Osteoblast (primary cell): ENCODE results near the gene KCNC1. TPM values are rescaled to one million over a fixed set of nuclear protein-coding genes. Genes with fewer than 3 reads are reported as not detected.

Source experiments
- DNase-seq: peaks from one replicate; pipeline ENCODE4 v3.0.0; 2011; ENCODE audit warnings: low spot score, mixed read lengths; ENCODE audit not compliant: insufficient read length; ENCODE audit errors: missing footprints
- H2AFZ ChIP-seq: 2 replicates; pipeline ENCODE4 v1.6.0; 2011; ENCODE audit warnings: mild to moderate bottlenecking, low read length
- H3K27ac ChIP-seq: 2 replicates; pipeline ENCODE4 v1.5.1; 2011; ENCODE audit warnings: mild to moderate bottlenecking, low read depth, low read length, moderate library complexity
- H3K27me3 ChIP-seq: 2 replicates; pipeline ENCODE4 v1.6.0; 2012; ENCODE audit warnings: mild to moderate bottlenecking, control low read depth, inconsistent platforms, low read length, moderate library complexity; ENCODE audit not compliant: insufficient read depth
- H3K36me3 ChIP-seq: 2 replicates; pipeline ENCODE4 v1.5.1; 2011; ENCODE audit warnings: mild to moderate bottlenecking, low read length, control low read depth, moderate library complexity; ENCODE audit not compliant: insufficient read depth
- H3K4me1 ChIP-seq: 2 replicates; pipeline ENCODE4 v1.5.1; 2011; ENCODE audit warnings: mild to moderate bottlenecking, low read length, control low read depth, moderate library complexity; ENCODE audit not compliant: insufficient read depth
- H3K4me2 ChIP-seq: 2 replicates; pipeline ENCODE4 v1.6.0; 2011; ENCODE audit warnings: mild to moderate bottlenecking, low read length; ENCODE audit not compliant: insufficient read depth
- H3K4me3 ChIP-seq: fragments of 200-600 bp; sonication (generic); 3 replicates; pipeline ENCODE4 v1.5.1; 2012; ENCODE audit warnings: mild to moderate bottlenecking, low read length, inconsistent platforms; ENCODE audit not compliant: insufficient read depth
- H3K79me2 ChIP-seq: 2 replicates; pipeline ENCODE4 v1.6.0; 2012; ENCODE audit warnings: mild to moderate bottlenecking, low read length, control low read depth, inconsistent platforms; ENCODE audit not compliant: insufficient read depth
- H3K9me3 ChIP-seq: 2 replicates; pipeline ENCODE4 v1.5.1; 2011; ENCODE audit warnings: low read depth, low read length, control low read depth
- H4K20me1 ChIP-seq: 2 replicates; pipeline ENCODE4 v1.6.0; 2012; ENCODE audit warnings: mild to moderate bottlenecking, low read length, control low read depth; ENCODE audit not compliant: insufficient read depth
- total RNA-seq: library from RNA; depleted of rRNA; stranded (reverse); fragments of >200 nt; gene quantifications from 2 replicates; pipeline ENCODE4 v1.2.3, GENCODE V29; 2012
- TF ChIP-seq, protein P1 (sequence below): IDR thresholded peaks from 2 replicates; pipeline ENCODE4 v1.5.1; 2011; ENCODE audit warnings: mild to moderate bottlenecking, low read depth, low read length, moderate library complexity; ENCODE audit errors: extremely low read depth

The KCNC1 gene
- total RNA-seq, 1 donor = under 0.01 TPM

DNA sequence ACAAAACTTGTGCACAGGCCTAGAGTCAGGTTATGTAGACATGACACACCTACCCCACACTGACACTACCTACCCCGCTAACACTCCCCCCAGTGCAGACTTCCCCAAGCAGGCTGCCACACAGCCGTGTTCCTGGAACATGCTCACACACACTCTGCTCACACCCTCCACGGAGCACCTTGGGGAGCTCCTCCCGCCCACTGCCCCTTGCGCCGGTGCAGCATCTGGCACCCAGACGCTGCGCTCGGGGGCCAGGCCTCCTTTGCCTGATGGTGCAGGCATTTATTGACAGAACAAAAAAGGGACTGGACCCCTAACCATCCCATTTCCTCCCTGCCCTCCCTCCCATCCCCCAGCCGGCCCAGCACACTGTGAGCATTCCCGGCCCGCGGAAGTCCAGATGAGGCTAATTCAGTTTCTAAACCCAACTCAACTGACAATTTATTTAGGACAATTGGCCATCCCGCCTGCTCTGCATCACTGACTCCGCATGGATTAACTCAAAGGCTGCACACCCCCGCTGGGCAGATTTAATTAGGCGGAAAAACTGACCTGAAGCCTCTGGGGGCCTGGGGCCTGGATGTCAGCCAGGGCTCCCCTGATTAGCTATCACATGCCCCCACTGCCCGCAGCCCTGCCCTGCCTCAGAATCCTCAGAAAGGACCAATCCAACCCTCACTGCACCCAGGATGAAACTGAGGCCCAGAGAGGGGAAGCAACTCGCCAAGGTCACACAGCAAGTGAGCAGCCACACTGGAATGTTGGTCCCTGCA, 30.1 kb downstream of the KCNC1 start:
- no peak overlapping the region for H2AFZ ChIP-seq
- no peaks in the 10 kb centered on the region for H4K20me1 ChIP-seq
- H3K4me2 ChIP-seq = no peak overlapping the region
- peaks cover 8% of the 10 kb centered on the region for H3K27me3 ChIP-seq
- H3K4me1 ChIP-seq = no peaks in the 10 kb centered on the region
- DNase-seq = peak; percentile 82
- no peaks in the 10 kb centered on the region for H3K36me3 ChIP-seq
- H3K4me3 ChIP-seq = no peak overlapping the region
- no peaks in the 10 kb centered on the region for H3K9me3 ChIP-seq
- H3K79me2 ChIP-seq = no peaks in the 10 kb centered on the region
- no peak overlapping the region for H3K27ac ChIP-seq
- TF ChIP-seq, protein P1, sequence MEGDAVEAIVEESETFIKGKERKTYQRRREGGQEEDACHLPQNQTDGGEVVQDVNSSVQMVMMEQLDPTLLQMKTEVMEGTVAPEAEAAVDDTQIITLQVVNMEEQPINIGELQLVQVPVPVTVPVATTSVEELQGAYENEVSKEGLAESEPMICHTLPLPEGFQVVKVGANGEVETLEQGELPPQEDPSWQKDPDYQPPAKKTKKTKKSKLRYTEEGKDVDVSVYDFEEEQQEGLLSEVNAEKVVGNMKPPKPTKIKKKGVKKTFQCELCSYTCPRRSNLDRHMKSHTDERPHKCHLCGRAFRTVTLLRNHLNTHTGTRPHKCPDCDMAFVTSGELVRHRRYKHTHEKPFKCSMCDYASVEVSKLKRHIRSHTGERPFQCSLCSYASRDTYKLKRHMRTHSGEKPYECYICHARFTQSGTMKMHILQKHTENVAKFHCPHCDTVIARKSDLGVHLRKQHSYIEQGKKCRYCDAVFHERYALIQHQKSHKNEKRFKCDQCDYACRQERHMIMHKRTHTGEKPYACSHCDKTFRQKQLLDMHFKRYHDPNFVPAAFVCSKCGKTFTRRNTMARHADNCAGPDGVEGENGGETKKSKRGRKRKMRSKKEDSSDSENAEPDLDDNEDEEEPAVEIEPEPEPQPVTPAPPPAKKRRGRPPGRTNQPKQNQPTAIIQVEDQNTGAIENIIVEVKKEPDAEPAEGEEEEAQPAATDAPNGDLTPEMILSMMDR = no peak

DNA sequence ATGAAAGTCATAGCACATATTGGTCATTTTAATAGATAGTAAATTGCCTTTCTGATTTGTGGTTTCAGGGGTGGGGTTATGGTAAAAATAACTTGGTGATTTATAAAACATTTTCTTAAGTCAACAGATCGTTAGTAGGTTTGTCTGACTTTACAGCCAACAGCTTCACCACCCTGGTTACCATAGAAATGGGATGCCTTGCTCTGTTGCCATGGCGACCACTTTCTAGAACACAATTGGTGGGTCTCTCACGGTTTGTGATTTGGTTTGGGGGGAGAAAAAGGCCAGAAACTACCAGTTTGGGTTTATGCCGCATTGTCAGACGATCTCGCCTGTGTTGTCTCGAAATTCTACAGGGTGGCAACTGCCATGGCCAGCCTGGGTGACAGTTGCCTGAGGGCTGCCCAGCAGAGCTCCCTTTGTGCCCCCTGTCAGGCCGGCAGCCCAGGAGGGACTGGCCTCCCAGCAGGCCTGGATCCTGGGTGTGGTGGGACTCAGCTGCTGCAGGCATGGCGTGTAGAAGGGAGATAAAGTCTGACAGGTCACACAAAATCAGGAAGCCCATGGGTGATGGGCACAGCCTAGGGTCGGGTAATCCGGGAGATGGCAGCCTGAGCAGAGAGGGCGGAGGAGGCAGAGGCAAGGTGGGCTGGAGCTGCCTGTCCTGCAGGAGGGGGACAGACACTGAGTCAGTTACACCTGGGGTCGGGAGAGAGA, 30.9 kb downstream of the KCNC1 start:
- Histone ChIP-seq H3K9me3 (no peaks in the 10 kb centered on the region), H3K27ac (no peak overlapping the region), H3K4me2 (no peak overlapping the region), H4K20me1 (no peaks in the 10 kb centered on the region), H3K79me2 (no peaks in the 10 kb centered on the region), H3K27me3 (peaks cover 8% of the 10 kb centered on the region), H3K4me3 (no peak overlapping the region), H2AFZ (no peak overlapping the region), H3K4me1 (no peaks in the 10 kb centered on the region), H3K36me3 (no peaks in the 10 kb centered on the region)
- TF ChIP-seq, protein P1 = no peak
- DNase-seq = peak; percentile 61

DNA sequence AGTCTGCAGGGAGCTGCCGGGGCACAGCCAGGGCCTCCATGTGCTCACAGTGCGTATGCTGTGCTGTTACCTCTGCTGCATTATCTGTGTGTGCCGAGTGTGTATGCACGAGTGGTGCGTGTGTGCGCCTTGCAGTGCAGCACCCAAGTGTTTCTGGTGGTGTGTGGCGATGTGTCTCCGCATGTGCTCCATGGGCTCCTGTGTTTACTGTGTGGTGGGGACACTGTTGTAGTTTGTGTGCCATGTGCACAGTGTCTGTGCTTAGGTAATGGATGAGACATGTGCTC, 31.4 kb downstream of the KCNC1 start:
- Histone ChIP-seq H3K27ac (no peak overlapping the region), H3K79me2 (no peaks in the 10 kb centered on the region), H3K9me3 (no peaks in the 10 kb centered on the region), H3K36me3 (no peaks in the 10 kb centered on the region), H3K27me3 (peaks cover 10% of the 10 kb centered on the region), H3K4me1 (no peaks in the 10 kb centered on the region), H3K4me3 (no peak overlapping the region), H3K4me2 (no peak overlapping the region), H2AFZ (no peak overlapping the region), H4K20me1 (no peaks in the 10 kb centered on the region)
- TF ChIP-seq, protein P1 = no peak
- peak; percentile 48 for DNase-seq

DNA sequence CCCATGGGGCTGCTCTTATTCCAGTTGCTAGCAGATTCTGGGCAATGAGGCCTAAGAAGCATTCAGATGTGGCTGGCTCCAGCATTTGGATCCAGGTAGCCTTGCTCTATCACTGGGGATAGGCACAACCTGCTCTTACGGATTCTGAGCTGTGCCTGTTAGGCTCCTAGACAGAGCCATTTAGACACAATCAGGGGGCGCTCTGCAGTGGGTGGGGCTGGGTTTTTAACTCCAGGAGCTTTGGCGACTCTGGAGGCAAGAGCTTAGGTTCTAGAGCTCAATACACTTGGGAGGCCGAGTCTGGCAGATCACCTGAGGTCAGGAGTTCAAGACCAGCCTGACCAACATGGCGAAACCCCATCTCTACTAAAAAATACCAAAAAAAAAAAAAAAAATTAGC, 32.0 kb downstream of the KCNC1 start:
- H3K9me3 ChIP-seq = no peaks in the 10 kb centered on the region
- no peaks in the 10 kb centered on the region for H3K4me1 ChIP-seq
- peaks cover 10% of the 10 kb centered on the region for H3K27me3 ChIP-seq
- H3K79me2 ChIP-seq = no peaks in the 10 kb centered on the region
- no peak overlapping the region for H3K4me3 ChIP-seq
- H3K36me3 ChIP-seq = no peaks in the 10 kb centered on the region
- no peak for DNase-seq
- no peaks in the 10 kb centered on the region for H4K20me1 ChIP-seq
- no peak overlapping the region for H3K4me2 ChIP-seq
- TF ChIP-seq, protein P1 = peak; percentile 10
- H2AFZ ChIP-seq = no peak overlapping the region
- H3K27ac ChIP-seq = no peak overlapping the region
